ENCODE data around the gene PRKG1.

GRCh38 chr10:51239006-51239405, 164.7 kb downstream of the PRKG1 start:
- TF ChIP-seq CTCF (IDR thresholded peaks at IDR 0.05) (no peak), POLR2A (IDR thresholded peaks at IDR 0.05) (no peak)

All from Peyer's patch (tissue), 4 donors.